Measurements from ENCODE around the gene TDRD3.
"Not testable (repeated sequence)": the region's sequence is repeated elsewhere in the genome, so short reads cannot be mapped to it uniquely, and the experiment has no call there.

TDRD3 gene

GRCh38 chr13:60369242-60369641 is 27.8 kb upstream of the TDRD3 start:
- Histone ChIP-seq H3K36me3 (ENCODE audit: insufficient read depth, low read length) (no peaks in the 10 kb centered on the region), H3K4me1 (ENCODE audit: insufficient read depth, low read length) (no peaks in the 10 kb centered on the region), H3K9me3 (ENCODE audit: insufficient read depth, low read length, severe bottlenecking) (no peaks in the 10 kb centered on the region), H3K4me2 (ENCODE audit: insufficient read depth, low read length) (no peak overlapping the region), H4K20me1 (ENCODE audit: insufficient read depth, low read length) (no peaks in the 10 kb centered on the region), H3K79me2 (ENCODE audit: insufficient read depth, low read length) (no peaks in the 10 kb centered on the region), H3K9ac (ENCODE audit: low read depth, low read length) (no peak overlapping the region), H3K27me3 (ENCODE audit: insufficient read depth, low read length, poor library complexity) (no peaks in the 10 kb centered on the region), H3K27ac (ENCODE audit: low read length) (no peak overlapping the region), H3K4me3 (ENCODE audit: low read depth in 1 of 2, low read length in 2 of 2) (no peak overlapping the region), H2AFZ (ENCODE audit: low read depth, low read length) (no peak overlapping the region)
- DNase-seq, result no peak
- no peak for ATAC-seq (ENCODE audit: insufficient read depth, low read depth)
- no peak for TF ChIP-seq EZH2 (IDR thresholded peaks at IDR 0.05; ENCODE audit: borderline replicate concordance, low read depth, low read length, severe bottlenecking)
- peak; percentile 33 for TF ChIP-seq CTCF (IDR thresholded peaks at IDR 0.05; ENCODE audit: borderline replicate concordance, extremely low read depth, low read length, poor library complexity, severe bottlenecking)

- Histone ChIP-seq H3K79me2 (ENCODE audit: insufficient read depth, low read length) (no peaks in the 10 kb centered on the region), H3K27me3 (ENCODE audit: insufficient read depth, low read length, poor library complexity) (no peaks in the 10 kb centered on the region), H3K27ac (ENCODE audit: low read length) (no peak overlapping the region), H3K4me1 (ENCODE audit: insufficient read depth, low read length) (no peaks in the 10 kb centered on the region), H2AFZ (ENCODE audit: low read depth, low read length) (no peak overlapping the region), H3K9ac (ENCODE audit: low read depth, low read length) (no peak overlapping the region), H3K36me3 (ENCODE audit: insufficient read depth, low read length) (no peaks in the 10 kb centered on the region), H3K4me3 (ENCODE audit: low read depth in 1 of 2, low read length in 2 of 2) (no peak overlapping the region), H3K4me2 (ENCODE audit: insufficient read depth, low read length) (no peak overlapping the region), H3K9me3 (ENCODE audit: insufficient read depth, low read length, severe bottlenecking) (no peaks in the 10 kb centered on the region), H4K20me1 (ENCODE audit: insufficient read depth, low read length) (no peaks in the 10 kb centered on the region)
- DNase-seq, result peak; percentile 8
- TF ChIP-seq EZH2 (IDR thresholded peaks at IDR 0.05; ENCODE audit: borderline replicate concordance, low read depth, low read length, severe bottlenecking) (no peak), CTCF (IDR thresholded peaks at IDR 0.05; ENCODE audit: borderline replicate concordance, extremely low read depth, low read length, poor library complexity, severe bottlenecking) (no peak)
- ATAC-seq (ENCODE audit: insufficient read depth, low read depth), result peak; percentile 59; the same call in 2 of the 3 replicates
These were observed 26.7 kb upstream of the TDRD3 start for GRCh38 chr13:60370343-60370742.

GRCh38 chr13:60372141-60372540 is 24.9 kb upstream of the TDRD3 start:
- TF ChIP-seq EZH2 (IDR thresholded peaks at IDR 0.05; ENCODE audit: borderline replicate concordance, low read depth, low read length, severe bottlenecking) (no peak), CTCF (IDR thresholded peaks at IDR 0.05; ENCODE audit: borderline replicate concordance, extremely low read depth, low read length, poor library complexity, severe bottlenecking) (no peak)
- Histone ChIP-seq H2AFZ (ENCODE audit: low read depth, low read length) (no peak overlapping the region), H3K79me2 (ENCODE audit: insufficient read depth, low read length) (no peaks in the 10 kb centered on the region), H3K36me3 (ENCODE audit: insufficient read depth, low read length) (no peaks in the 10 kb centered on the region), H3K9me3 (ENCODE audit: insufficient read depth, low read length, severe bottlenecking) (no peaks in the 10 kb centered on the region), H3K27ac (ENCODE audit: low read length) (no peak overlapping the region), H3K4me2 (ENCODE audit: insufficient read depth, low read length) (no peak overlapping the region), H4K20me1 (ENCODE audit: insufficient read depth, low read length) (no peaks in the 10 kb centered on the region), H3K9ac (ENCODE audit: low read depth, low read length) (no peak overlapping the region), H3K27me3 (ENCODE audit: insufficient read depth, low read length, poor library complexity) (no peaks in the 10 kb centered on the region), H3K4me3 (ENCODE audit: low read depth in 1 of 2, low read length in 2 of 2) (no peak overlapping the region), H3K4me1 (ENCODE audit: insufficient read depth, low read length) (no peaks in the 10 kb centered on the region)
- DNase-seq (no peak), ATAC-seq (ENCODE audit: insufficient read depth, low read depth) (no peak)

- not testable (repeated sequence) for H4K20me1 ChIP-seq (ENCODE audit: insufficient read depth, low read length); H3K27ac ChIP-seq (ENCODE audit: low read length); H3K27me3 ChIP-seq (ENCODE audit: insufficient read depth, low read length, poor library complexity); H3K79me2 ChIP-seq (ENCODE audit: insufficient read depth, low read length); H3K4me2 ChIP-seq (ENCODE audit: insufficient read depth, low read length); H3K4me1 ChIP-seq (ENCODE audit: insufficient read depth, low read length); H3K9me3 ChIP-seq (ENCODE audit: insufficient read depth, low read length, severe bottlenecking); H2AFZ ChIP-seq (ENCODE audit: low read depth, low read length); H3K9ac ChIP-seq (ENCODE audit: low read depth, low read length); DNase-seq; H3K4me3 ChIP-seq (ENCODE audit: low read depth in 1 of 2, low read length in 2 of 2); ATAC-seq (ENCODE audit: insufficient read depth, low read depth); H3K36me3 ChIP-seq (ENCODE audit: insufficient read depth, low read length)
These were observed 17.7 kb upstream of the TDRD3 start for GRCh38 chr13:60379282-60379681.

Data from DND-41 (cell line).